Myocyte (in vitro differentiated cells): ENCODE data around the gene ZC3H13. TPM values are rescaled to one million over a fixed set of nuclear protein-coding genes. Genes with fewer than 3 reads are reported as not detected.

Experiments used
- DNase-seq: peaks from one replicate; pipeline ENCODE4 v3.0.0-alpha.2; 2012; ENCODE audit warnings: low read depth
- total RNA-seq: library from RNA; depleted of rRNA; stranded (reverse); fragments of >200 nt; gene quantifications from 2 replicates; pipeline ENCODE4 v1.2.3, GENCODE V29; 2014

ZC3H13 gene
- total RNA-seq, 1 donor from 2014 or later, result 15.2 TPM

DNA sequence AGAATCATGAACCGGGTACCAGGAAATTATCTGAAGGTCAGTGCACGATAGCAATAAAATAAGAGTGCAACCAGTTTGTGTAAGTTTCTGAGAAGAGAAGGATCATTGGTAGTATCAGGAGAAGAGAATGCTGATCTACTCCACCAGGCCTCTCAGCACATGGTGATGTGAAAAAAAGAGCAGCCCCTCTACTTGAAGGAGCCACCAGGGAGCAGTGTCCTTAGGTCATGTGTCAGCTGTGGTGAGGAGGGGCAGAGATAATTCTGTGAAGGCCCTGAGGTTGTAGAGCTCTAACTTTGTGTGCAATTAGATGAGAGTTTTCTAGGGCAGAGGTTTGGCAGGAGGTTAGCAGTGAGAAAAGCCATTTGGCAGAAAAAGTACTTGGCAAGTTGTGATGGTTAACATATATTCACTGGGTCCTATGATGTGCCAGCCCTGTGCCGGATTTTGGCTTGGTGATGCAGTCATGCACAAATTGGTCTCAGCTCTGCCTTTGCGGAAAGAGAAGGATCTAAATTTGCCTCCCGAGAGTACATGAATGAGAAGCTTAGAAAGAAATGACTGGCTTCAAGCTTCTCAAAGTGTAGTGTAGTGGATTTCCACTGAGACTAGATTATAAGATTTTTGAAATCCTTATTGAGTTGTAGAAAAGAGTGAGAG, 19.2 kb upstream of the ZC3H13 start:
- DNase-seq, result no peak

DNA sequence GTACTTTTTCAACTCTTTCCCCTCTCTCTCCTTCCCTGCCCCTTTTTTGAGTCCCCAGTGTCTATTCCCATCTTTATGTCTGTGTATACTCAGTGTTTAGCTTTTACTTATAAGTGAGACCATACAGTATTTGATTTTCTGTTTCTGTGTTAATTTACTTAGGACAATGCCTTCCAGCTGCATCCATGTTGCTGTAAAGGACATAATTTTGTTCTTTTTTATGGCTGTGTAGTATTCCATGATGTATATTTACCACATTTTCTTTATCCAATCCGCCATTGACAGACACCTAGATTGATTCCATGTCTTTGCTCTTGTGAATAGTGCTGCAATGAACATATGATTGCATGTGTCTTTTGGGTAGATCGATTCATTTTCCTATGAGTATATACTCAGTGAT, 10.7 kb upstream of the ZC3H13 start:
- no peak for DNase-seq

DNA sequence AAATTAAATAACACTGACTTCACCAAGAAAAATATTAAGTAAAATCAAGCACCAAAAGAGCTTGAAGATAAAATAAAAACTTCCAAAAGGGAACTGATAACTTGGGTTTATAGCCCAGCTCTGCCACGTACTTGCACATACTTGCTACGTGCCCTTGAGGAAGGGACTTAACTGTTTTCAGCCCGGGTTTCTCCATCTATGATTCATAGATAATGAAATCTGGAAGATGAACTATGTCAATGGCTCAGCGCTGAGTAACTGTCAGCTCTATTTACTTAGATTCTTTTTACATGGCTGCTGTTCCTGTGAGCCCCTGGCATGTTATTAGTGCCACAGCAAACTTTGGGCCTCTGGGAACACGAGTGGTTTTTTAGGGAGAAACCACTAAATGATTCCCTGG, 9.6 kb upstream of the ZC3H13 start:
- no peak for DNase-seq

DNA sequence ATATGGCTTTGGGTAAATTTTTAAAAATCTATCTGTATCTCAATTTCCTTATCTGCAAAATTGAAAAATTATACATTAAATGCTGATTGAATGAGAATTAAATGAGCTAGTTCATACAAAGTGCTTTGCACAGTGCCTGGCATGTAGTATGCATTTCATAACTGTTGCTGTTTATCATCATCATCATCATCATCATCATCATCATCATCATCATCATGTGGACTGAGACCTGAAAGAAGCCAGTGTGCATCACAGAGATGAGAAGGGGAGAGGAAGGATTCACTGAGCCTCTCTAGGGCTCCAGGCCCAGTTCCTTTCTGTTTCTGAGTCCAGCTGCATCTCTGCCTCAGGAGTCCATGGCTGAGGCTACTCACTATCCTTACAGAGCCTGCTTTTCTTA, 6.9 kb upstream of the ZC3H13 start:
- DNase-seq, result no peak

DNA sequence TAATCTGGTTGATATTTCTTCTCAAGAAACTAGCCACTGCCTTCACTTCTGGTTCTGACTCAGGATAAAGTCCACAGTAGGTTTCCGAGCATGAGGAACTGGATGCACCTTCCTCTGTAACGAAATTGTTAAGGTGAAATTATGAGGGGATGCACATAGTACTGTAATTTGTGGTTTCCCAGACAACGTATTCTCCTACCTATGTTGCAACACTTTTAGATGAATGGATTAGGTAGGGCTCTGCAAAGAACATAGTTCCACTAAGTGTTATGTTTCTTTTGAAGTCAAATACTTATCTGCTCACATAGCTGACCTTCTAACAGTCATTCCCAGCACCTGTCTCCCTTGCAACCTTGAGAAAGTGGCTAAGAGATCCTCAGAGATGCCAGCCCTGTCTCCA, 5.7 kb upstream of the ZC3H13 start:
- no peak for DNase-seq

DNA sequence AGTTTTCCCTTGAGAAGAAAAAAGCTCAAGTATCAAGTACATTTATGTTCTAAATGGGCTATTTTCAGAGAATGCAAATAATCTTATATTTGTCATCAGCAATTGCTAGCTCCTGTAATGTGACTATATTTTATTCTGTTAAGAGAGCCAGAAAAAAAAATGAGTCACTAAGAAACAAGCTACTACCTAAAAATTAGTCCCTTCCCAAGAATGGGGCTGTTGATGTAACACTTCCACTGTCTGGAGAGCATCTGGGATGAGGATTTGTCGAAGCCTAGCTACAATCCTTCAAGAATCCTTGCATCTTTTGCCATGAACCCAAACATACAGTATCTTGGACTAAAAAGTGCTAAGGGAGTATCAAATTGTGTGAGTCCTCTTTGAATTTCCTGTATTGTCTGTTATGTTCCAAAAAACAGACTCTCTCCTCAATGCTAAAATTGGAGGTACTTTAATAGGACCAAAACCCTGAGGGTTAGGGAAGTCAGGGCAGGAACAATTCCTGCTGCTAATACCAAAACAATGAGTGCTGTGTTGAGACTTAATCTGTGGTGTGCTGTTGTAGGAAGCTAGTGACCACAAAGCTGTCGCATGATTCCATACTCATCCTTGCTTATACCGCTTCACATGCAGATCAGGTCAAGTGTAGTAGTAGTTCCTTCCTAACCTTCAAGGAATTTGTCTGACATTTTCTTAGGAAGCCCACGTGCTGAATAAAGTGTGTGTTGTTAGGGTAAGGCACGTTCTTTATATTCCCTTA, 4.9 kb upstream of the ZC3H13 start:
- no peak for DNase-seq

DNA sequence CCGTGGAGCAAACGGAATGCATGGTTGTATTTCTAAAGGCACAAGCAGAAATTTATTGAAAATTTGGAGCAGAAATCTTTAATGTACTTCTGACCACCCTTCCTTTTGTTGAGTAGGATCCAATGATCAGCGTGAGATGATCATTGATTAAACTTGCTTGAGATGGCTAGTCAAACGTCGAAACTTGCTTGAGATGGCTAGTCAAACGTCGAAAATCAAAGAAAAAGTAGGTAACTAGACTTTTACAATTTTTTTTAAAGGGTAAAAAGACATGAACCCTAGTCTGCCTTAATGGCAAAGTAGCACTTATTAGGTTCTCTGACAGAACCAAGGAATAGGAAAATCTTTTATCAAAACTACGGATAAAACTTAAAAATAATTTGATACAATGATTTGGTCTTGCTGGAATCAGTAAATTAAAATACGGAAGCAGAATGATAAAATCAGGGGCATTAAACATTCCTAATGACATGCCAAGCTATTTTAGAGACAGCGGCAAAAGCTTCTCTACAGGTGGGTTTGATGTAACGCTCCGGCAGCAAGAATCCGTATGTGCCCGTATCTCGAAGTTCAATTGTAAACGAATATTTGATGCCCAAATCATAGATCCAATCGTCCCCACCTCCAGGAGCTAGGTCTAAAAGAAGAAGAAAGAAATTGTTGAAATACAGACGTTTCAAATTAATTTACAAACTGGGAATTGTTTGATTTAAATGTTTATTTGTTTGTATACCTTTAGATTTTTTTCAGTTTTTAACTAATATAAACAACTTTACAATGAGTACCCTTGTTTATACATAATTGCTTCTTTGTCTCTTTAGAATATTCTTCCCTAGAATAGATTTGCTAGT, 841 bp upstream of the ZC3H13 start:
- no peak for DNase-seq

DNA sequence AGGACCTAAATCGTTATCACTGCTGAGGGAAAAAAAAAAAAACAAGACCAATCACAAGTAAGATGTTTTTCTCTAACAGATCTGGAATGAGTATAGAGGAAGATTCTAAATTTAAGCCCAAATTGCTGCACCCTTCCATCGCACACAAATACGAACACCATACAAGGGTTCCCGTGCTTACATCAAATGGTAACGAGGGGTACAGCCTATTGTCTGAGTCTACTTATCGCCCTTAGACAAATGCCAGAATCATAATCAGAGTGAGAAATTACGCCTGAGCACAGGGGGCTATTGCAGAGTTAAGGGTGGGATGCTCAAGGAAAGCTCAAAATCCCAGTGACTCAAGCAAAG, 603 bp downstream of the ZC3H13 start:
- DNase-seq, result no peak

DNA sequence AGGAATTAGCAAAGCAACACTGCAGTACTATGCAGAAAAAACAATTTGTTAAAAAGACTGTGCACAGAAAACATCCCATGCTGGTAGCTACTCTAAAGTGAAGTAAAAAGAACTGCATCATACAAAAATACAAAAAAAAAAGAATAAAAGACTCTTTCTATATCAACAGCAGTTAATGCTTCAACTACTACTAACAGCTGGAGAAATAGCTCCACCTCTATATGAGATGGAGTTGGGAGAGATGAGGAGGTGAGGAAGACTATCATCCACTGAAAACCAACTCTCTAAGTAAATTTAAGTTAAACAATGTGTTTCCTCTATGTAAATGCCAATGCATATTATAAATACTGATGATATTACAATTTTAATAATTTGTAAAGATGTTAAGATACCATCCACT, 1.8 kb downstream of the ZC3H13 start:
- no peak for DNase-seq

DNA sequence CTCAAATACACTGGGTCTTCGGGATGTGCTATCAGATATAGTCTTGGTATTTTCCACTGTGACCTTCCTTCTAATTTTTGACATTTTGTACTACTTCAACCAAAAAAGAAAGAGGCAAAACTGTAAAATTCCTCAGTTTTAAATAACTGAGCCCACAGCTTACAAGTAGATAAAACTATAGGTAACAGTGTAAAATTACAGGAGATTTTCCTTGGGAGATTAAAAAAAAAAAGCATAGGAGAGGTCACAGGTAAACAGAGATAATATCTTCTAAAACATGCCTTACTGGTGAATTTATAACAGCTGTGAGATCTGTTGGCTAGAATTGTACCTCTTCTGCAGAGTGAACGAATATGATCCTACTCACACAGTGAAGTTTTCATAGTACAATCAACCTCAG, 7.1 kb downstream of the ZC3H13 start:
- DNase-seq, result no peak

DNA sequence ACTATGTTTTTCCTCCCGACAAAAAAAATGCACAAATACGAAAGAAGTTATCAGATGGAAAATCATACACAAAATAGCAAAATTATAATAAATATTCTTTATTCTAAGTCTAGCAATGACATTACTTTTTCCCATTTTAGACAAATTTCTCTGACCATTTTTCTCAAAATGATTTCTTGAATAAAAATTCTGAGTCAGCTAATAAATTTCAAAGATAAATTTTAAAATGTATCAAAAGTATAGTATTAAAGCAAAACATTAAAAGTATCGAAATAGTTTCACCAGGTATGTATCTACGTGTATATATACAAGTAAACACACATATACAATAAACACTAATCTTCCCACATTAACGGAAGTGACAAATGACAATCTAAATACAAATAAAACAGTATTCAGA, 8.9 kb downstream of the ZC3H13 start:
- DNase-seq, result no peak

DNA sequence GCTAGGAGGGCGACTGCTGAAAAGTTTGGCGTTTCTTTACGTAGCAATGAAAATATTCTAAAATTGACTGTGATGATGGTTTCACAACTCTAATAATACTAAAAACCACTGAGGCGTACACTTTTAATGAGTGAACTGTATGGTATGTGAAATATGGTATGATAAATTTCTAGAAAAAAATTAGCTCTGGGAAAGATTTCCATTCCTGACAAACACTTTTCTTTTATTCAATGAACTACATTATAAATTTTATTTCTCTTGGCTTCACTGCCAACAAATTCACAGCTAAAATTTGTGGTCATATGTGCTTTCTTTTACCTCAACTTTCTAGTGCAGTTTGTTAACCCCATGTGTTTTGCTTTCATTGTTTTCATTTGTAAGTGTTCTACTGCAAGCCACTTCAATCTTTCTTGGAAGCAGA, 11.1 kb downstream of the ZC3H13 start:
- DNase-seq, result no peak

DNA sequence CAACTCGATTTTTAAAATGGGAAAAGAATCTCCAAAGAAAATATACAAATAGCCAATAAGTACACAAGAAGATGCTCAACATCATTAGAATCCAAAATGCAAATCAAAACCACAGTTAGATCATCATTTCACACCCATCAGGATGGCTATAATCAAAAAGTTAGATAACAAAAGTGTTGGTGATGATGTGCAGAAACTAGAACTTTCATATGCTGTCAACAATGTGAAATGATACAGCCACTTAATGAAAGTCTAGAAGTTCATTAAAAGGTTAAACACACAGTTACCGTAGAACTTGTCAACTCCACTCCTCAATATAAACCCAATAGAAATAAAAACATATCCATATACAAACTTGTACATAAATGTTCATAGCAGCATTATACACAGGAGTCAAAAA, 11.8 kb downstream of the ZC3H13 start:
- no peak for DNase-seq

DNA sequence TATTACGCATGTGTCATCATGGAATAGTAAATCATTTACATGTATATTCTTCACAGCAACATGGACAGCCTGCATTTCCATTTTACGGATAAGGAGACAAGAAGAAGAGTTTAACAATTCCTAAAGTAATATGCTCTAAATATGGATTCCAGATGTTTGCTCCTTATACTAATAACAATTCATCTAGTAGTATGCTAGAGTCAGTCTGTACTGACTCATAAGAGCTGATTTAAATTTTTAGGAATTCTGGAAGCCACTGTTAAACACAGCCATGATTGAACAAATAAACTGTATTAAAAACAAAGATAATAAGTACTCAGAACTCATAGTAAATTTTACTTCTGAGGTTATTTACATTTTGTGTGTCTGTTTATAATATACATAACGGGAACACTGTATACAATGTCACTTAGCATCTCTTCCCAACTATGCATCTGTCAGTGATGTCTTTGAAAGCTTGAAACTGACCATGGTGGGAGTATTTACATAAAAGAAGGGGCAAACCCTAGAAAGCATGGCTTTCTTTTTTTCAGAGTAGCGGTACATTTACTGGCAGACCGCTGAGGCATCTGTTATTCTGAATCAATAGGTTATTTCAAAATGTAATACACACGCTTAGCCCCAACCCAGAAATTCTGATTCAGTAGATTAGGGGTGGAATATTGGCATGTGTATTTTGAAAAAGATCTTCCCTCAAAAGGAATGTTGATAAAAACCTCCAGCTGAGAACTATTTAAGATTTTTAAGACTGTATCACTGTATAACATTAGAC, 12.9 kb downstream of the ZC3H13 start:
- no peak for DNase-seq

DNA sequence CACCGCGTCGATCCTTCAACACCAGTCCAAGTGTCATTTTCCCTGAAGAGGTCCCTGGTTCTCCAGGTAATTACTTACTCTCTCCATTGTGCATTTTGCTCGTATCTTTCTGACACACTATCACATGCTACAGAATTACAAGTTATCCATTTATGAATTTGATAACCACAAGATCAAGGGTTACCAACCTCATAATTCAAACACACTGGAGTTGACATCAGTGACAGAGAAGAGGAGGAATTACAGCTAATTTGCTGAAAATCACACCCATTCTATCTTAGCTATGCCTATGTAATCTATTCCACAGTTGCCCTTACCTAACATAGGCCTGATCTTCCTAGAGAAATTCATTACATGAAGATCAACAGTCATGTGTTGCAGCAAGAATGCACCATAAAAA, 14.2 kb downstream of the ZC3H13 start:
- DNase-seq, result no peak

DNA sequence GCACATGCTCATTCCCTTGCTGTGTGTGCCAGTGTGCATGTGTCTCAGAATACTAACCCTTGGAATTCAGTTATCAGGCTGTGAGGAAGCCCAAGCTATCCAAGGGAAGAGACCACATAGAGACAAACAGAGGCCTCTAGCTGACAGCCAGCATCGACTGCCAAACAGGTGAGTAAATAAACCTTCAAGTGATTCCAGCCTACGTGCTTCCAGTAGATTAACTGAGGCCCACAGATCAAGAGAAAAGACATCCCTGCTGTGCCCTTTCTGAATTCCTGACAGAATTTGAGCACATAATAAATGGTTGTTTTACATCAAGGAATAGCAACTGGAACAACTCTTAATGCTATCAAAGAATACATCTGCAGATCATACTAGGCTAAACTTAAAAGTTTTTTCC, 17.5 kb downstream of the ZC3H13 start:
- no peak for DNase-seq

DNA sequence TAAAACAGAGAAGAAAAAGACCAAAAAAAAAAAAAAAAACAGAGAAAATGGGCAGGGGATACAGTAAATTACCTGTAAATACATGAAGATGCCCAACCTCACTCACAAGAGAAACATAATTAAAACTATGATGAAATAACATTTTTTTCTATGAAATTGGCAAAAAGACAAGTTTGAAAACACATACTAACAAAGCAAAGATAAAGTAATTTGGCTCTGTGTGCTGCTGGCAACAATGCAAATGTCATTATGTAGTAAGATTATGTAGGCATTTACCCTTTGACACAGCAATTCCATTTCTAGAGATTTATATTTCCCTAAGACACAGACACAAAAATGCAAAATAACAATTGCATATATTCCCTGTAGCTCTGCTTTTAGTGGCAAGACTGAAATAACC, 20.2 kb downstream of the ZC3H13 start:
- DNase-seq, result no peak

DNA sequence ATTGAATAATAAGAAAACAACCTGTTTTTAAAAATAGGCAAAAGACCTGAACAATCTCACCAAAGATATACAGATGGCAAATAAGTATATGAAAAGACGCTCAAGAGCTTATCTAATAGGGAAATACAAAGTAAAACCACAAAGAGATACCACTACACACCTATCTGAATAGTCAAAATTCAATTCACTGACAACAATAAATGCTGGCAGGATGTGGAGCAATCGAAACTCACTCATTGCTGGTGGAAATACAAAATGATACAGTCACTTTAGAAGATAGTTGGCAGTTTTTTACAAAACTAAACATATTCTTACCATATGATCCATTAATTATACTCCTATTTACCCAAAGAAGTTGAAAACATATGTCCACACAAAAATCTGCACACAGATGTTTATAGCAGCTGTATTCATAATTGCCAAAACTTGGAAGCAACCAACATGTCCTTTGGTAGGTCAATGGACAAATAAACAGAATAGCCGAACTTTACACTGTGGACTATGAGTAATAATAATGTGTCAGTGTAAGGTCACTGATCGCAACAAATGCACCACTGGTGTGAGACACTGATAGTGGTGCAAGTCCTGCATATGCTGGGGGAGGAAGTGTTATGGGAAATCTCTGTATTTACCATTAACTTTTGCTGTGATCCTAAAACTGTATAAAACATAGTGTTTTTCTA, 20.8 kb downstream of the ZC3H13 start:
- no peak for DNase-seq

DNA sequence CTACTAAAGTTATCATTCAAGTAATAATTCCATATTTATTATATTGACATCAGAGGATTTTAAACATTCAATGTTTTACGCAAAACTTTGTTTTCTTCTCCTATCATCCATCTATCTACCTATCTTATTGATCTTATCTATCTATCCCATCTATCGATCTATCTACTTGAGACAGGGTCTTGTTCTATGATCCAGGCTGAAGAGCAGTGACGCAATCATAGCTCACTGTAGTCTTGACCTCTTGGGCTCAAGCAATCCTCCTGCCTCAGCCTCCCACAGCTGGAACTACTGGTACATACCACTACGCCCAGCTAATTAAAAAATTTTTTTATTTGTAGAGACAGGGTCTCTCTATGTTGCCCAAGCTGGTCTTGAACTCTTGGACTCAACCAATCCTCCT, 27.4 kb downstream of the ZC3H13 start:
- no peak for DNase-seq

DNA sequence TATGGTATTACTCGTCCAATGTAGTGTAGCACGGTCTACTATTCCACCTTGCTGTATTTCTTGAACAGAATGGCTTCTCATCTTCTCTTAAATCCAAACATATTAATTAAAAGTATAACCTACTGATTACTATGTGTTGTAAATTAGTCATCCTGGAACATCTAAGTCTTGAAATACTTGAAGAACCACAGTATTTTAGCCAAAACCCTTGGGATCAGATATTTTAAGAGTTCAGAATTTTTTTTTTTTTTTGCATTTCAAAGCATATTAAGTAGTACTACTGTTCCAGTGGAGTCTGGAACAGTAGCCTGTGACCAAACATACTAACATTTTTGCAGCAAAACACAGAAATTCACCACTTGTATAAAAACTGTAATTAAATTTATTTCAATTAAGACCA, 30.1 kb downstream of the ZC3H13 start:
- no peak for DNase-seq

DNA sequence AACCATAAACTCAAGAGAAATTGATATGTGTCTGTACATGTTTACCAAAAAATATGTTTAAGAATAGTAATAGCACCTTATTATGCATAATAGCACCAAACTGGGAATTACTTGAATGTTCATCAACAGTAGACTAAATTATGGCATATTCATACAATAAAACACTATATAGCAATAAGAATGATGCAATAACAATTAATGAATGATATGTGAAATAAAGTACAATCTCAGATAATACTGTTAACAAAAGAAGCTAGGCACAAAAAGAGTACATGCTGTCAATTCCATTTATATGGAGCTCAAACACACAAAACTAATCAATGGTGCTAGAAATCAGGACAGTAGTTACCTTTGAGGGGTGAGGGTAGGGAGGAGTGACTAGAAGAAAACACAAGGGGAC, 36.3 kb downstream of the ZC3H13 start:
- no peak for DNase-seq
